GM23338 (cell line): ENCODE data around the gene DPY19L1.
"Not testable (repeated sequence)": the region's sequence is repeated elsewhere in the genome, so short reads cannot be mapped to it uniquely, and the experiment has no call there.

Experiments used
- CREB1 ChIP-seq: fragments of 250-450 bp; sonication (Bioruptor Pico); IDR thresholded peaks from 2 replicates; pipeline ENCODE4 v1.5.0; 2020; ENCODE audit warnings: low read depth, mild to moderate bottlenecking, moderate library complexity
- EZH2 ChIP-seq: fragments of 200-600 bp; sonication (generic); IDR thresholded peaks from one replicate; pipeline ENCODE4 v1.8.0; 2017; ENCODE audit warnings: antibody characterized with exemption, mild to moderate bottlenecking, low read depth; ENCODE audit not compliant: unreplicated experiment
- EZH2phosphoT487 ChIP-seq: fragments of 200-600 bp; sonication (generic); IDR thresholded peaks from one replicate; pipeline ENCODE4 v1.8.1; 2018; ENCODE audit warnings: antibody characterized with exemption; ENCODE audit not compliant: unreplicated experiment
- JUNB ChIP-seq: IDR thresholded peaks from one replicate; pipeline ENCODE4 v1.6.1; 2016; ENCODE audit warnings: antibody characterized with exemption; ENCODE audit not compliant: unreplicated experiment
- NANOG ChIP-seq: IDR thresholded peaks from 2 replicates; pipeline ENCODE4 v1.6.1; 2016; ENCODE audit warnings: antibody characterized with exemption, borderline replicate concordance
- POLR2AphosphoS5 ChIP-seq: IDR thresholded peaks from 2 replicates; pipeline ENCODE4 v1.6.1; 2016; ENCODE audit warnings: antibody characterized with exemption, low read depth
- ZNF331 ChIP-seq: fragments of 250-450 bp; sonication (Bioruptor Pico); IDR thresholded peaks from 2 replicates; pipeline ENCODE4 v1.5.0; 2020; ENCODE audit warnings: low read depth, mild to moderate bottlenecking, moderate library complexity
- TF ChIP-seq, protein P1 (sequence below), 2 experiments: fragments of 200-600 bp in 1 of 2; sonication (generic) in 1 of 2; conservative IDR thresholded peaks; 2 replicates each; pipeline versions ENCODE4 v1.5.1 to v1.6.1; 2016 to 2017; ENCODE audit warnings: antibody characterized with exemption in 2 of 2, low read depth in 2 of 2, mild to moderate bottlenecking in 2 of 2, moderate library complexity in 1 of 2
- TF ChIP-seq, protein P2 (sequence below): IDR thresholded peaks from 2 replicates; pipeline ENCODE4 v1.6.1; 2016; ENCODE audit warnings: antibody characterized with exemption
- TF ChIP-seq, protein P3 (sequence below): IDR thresholded peaks from one replicate; pipeline ENCODE4 v1.6.1; 2018; ENCODE audit warnings: antibody characterized with exemption; ENCODE audit not compliant: unreplicated experiment

DNA sequence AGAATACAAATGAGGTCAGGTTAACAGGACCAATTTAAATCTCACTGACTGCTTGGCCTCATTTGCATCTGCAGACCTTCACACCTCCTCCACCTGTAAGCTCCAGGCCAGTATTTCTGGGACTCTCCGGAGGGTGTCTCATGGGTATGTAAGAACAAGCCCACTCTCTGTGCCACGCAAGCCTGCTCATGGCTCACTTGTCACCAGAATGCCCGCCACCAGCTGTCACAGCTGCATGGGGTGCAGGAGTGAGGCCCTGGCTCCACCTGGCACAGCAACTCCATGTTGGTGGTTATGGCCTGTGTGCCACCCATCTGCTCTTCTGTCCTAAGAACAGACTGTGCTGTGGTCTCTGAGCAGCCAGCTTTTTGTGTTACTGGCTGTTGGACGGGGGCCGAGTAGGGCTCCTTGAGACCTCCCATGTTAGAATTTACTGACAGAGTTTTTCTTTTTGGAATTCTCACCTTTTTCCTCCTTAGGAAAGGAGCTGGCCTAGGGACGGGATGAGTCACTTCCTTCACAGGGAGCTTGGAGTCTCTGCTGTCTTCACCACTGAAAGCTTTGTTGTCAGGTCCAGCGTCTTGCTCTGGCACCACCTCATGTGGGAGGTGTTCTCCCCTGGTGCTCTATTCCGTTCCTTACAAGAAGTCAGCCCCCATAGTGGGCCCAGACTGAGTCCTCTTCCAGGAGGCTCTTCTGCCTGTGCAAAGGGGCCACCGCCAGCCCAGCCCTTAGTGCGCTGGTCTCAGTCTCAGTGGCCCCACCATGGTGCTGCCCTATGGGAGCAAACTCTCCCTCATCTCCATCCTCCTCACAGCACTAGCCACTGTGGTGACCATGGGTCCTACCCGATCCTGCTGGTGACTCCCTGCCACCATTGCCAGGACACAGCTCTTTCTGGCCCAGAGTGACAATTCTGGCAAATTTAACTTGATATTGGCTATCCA, 20.5 kb upstream of the DPY19L1 start:
- TF ChIP-seq, protein P1, sequence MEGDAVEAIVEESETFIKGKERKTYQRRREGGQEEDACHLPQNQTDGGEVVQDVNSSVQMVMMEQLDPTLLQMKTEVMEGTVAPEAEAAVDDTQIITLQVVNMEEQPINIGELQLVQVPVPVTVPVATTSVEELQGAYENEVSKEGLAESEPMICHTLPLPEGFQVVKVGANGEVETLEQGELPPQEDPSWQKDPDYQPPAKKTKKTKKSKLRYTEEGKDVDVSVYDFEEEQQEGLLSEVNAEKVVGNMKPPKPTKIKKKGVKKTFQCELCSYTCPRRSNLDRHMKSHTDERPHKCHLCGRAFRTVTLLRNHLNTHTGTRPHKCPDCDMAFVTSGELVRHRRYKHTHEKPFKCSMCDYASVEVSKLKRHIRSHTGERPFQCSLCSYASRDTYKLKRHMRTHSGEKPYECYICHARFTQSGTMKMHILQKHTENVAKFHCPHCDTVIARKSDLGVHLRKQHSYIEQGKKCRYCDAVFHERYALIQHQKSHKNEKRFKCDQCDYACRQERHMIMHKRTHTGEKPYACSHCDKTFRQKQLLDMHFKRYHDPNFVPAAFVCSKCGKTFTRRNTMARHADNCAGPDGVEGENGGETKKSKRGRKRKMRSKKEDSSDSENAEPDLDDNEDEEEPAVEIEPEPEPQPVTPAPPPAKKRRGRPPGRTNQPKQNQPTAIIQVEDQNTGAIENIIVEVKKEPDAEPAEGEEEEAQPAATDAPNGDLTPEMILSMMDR (conservative IDR thresholded peaks at IDR 0.05; ENCODE audit: low read depth in 2 of 2): not testable (repeated sequence)
- TF ChIP-seq EZH2; EZH2phosphoT487; POLR2AphosphoS5; CREB1 (CRISPR knock-in tag); JUNB; NANOG; ZNF331 (CRISPR knock-in tag): not testable (repeated sequence)
- TF ChIP-seq, protein P2, sequence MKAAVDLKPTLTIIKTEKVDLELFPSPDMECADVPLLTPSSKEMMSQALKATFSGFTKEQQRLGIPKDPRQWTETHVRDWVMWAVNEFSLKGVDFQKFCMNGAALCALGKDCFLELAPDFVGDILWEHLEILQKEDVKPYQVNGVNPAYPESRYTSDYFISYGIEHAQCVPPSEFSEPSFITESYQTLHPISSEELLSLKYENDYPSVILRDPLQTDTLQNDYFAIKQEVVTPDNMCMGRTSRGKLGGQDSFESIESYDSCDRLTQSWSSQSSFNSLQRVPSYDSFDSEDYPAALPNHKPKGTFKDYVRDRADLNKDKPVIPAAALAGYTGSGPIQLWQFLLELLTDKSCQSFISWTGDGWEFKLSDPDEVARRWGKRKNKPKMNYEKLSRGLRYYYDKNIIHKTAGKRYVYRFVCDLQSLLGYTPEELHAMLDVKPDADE: not testable (repeated sequence)
- TF ChIP-seq, protein P3, sequence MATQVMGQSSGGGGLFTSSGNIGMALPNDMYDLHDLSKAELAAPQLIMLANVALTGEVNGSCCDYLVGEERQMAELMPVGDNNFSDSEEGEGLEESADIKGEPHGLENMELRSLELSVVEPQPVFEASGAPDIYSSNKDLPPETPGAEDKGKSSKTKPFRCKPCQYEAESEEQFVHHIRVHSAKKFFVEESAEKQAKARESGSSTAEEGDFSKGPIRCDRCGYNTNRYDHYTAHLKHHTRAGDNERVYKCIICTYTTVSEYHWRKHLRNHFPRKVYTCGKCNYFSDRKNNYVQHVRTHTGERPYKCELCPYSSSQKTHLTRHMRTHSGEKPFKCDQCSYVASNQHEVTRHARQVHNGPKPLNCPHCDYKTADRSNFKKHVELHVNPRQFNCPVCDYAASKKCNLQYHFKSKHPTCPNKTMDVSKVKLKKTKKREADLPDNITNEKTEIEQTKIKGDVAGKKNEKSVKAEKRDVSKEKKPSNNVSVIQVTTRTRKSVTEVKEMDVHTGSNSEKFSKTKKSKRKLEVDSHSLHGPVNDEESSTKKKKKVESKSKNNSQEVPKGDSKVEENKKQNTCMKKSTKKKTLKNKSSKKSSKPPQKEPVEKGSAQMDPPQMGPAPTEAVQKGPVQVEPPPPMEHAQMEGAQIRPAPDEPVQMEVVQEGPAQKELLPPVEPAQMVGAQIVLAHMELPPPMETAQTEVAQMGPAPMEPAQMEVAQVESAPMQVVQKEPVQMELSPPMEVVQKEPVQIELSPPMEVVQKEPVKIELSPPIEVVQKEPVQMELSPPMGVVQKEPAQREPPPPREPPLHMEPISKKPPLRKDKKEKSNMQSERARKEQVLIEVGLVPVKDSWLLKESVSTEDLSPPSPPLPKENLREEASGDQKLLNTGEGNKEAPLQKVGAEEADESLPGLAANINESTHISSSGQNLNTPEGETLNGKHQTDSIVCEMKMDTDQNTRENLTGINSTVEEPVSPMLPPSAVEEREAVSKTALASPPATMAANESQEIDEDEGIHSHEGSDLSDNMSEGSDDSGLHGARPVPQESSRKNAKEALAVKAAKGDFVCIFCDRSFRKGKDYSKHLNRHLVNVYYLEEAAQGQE: not testable (repeated sequence)
